H1 (cell line): ENCODE measurements around the gene KLK5. TPM values are rescaled to one million over a fixed set of nuclear protein-coding genes. Genes with fewer than 3 reads are reported as not detected.
A peak's percentile ranks its signal among the peaks of the same experiment; 100 is the strongest.

Source experiments
- CTCF ChIA-PET: fragments of 300-600 bp; sonication (Branson Sonifier 250); formaldehyde crosslinking; loops from one replicate; lab custom pipeline; 2021; ENCODE audit not compliant: partially characterized antibody; lab: Charles Lee
- POLR2A ChIA-PET: fragments of 300-600 bp; sonication (Branson Sonifier 250); formaldehyde crosslinking; loops from one replicate; lab custom pipeline; 2021; ENCODE audit warnings: inconsistent platforms; ENCODE audit not compliant: partially characterized antibody; lab: Charles Lee
- DNase-seq, 2 experiments: peaks; one replicate each; pipeline versions ENCODE4 v3.0.0 to v3.0.0-alpha.2; 2010 to 2022; ENCODE audit warnings: low spot score in 2 of 2, low read depth in 1 of 2, mixed read lengths in 1 of 2
- FAIRE-seq: peaks from 2 replicates; lab custom pipeline; 2011; peaks lifted over from hg19 to GRCh38; lab: Jason Lieb, UNC
- H2AFZ ChIP-seq: 2 replicates; pipeline ENCODE4 v1.8.1; 2012; ENCODE audit warnings: low read length, inconsistent platforms
- H2AK5ac ChIP-seq: 2 replicates; pipeline ENCODE4 v1.6.1; 2013; ENCODE audit warnings: low read depth, low read length
- H2BK120ac ChIP-seq: replicated peaks from 2 replicates; pipeline ENCODE3; 2013; ENCODE audit warnings: low read depth, low read length, inconsistent platforms
- H2BK12ac ChIP-seq: 2 replicates; pipeline ENCODE4 v1.6.1; 2013; ENCODE audit warnings: low read depth, low read length
- H2BK15ac ChIP-seq: 2 replicates; pipeline ENCODE4 v1.6.1; 2013; ENCODE audit warnings: low read length
- H2BK20ac ChIP-seq: 2 replicates; pipeline ENCODE4 v1.6.1; 2013; ENCODE audit warnings: low read length
- H2BK5ac ChIP-seq: 2 replicates; pipeline ENCODE4 v1.6.1; 2013; ENCODE audit warnings: low read depth, low read length
- H3K14ac ChIP-seq: 2 replicates; pipeline ENCODE4 v1.6.1; 2013; ENCODE audit warnings: inconsistent platforms; ENCODE audit not compliant: insufficient read length
- H3K18ac ChIP-seq: 2 replicates; pipeline ENCODE4 v1.6.1; 2013; ENCODE audit warnings: low read length; ENCODE audit errors: extremely low read depth
- H3K23ac ChIP-seq: 2 replicates; pipeline ENCODE4 v1.6.1; 2013; ENCODE audit warnings: inconsistent platforms; ENCODE audit not compliant: insufficient read length
- H3K23me2 ChIP-seq: 2 replicates; pipeline ENCODE4 v1.6.1; 2013; ENCODE audit warnings: low read depth, low read length
- H3K27ac ChIP-seq: 2 replicates; pipeline ENCODE4 v1.6.1; 2011; ENCODE audit warnings: low read depth, low read length, inconsistent platforms
- H3K27me3 ChIP-seq, 4 experiments: replicated peaks in 1 of 4; 1 replicate in 1 of 4; 2 replicates in 3 of 4; pipeline versions ENCODE4 v1.6.1 to v1.8.1; 2011 to 2013; ENCODE audit warnings: low read length in 3 of 4, mild to moderate bottlenecking in 3 of 4, inconsistent platforms in 2 of 4, mixed read lengths in 2 of 4, moderate library complexity in 1 of 4; ENCODE audit not compliant: control insufficient read depth in 3 of 4, insufficient read depth in 3 of 4; ENCODE audit errors: extremely low read depth in 1 of 4
- H3K36me3 ChIP-seq, 4 experiments: 2 replicates each; pipeline versions ENCODE4 v1.6.1 to v1.8.1; 2011 to 2013; ENCODE audit warnings: mild to moderate bottlenecking in 4 of 4, low read length in 3 of 4, moderate library complexity in 2 of 4, control low read depth in 1 of 4, inconsistent platforms in 1 of 4; ENCODE audit not compliant: insufficient read depth in 4 of 4, control insufficient read depth in 2 of 4
- H3K4ac ChIP-seq: replicated peaks from 2 replicates; pipeline ENCODE3; 2013; ENCODE audit warnings: low read length, low read depth, mixed read lengths, inconsistent platforms; ENCODE audit not compliant: insufficient read length
- H3K4me1 ChIP-seq, 4 experiments: replicated peaks in 1 of 4; 1 replicate in 1 of 4; 2 replicates in 3 of 4; pipeline versions ENCODE4 v1.6.1 to v1.8.1; 2011 to 2013; ENCODE audit warnings: low read length in 3 of 4, inconsistent platforms in 2 of 4, mixed read lengths in 1 of 4; ENCODE audit not compliant: insufficient read depth in 4 of 4, control insufficient read depth in 3 of 4
- H3K4me2 ChIP-seq, 2 experiments: 2 replicates each; pipeline versions ENCODE4 v1.6.1 to v1.8.1; 2011 to 2013; ENCODE audit warnings: low read depth in 2 of 2, low read length in 2 of 2, control low read depth in 1 of 2, inconsistent platforms in 1 of 2, mild to moderate bottlenecking in 1 of 2; ENCODE audit not compliant: insufficient read depth in 1 of 2
- H3K4me3 ChIP-seq, 4 experiments: fragments of 200-600, 300-600 bp in 1 of 4; sonication (generic), shearing (Covaris generic), sonication (Bioruptor Twin) in 1 of 4; 2 replicates each; pipeline versions ENCODE4 v1.5.1 to v1.8.1; 2011 to 2016; ENCODE audit warnings: low read length in 4 of 4, low read depth in 3 of 4, control low read depth in 2 of 4, inconsistent platforms in 2 of 4, mild to moderate bottlenecking in 2 of 4, mixed read lengths in 1 of 4, moderate library complexity in 1 of 4; ENCODE audit not compliant: insufficient read depth in 2 of 4; ENCODE audit errors: extremely low read depth in 1 of 4
- H3K56ac ChIP-seq: replicated peaks from 2 replicates; pipeline ENCODE3; 2013; ENCODE audit warnings: low read depth, mild to moderate bottlenecking, mixed read lengths, low read length, inconsistent platforms; ENCODE audit not compliant: insufficient read length
- H3K79me1 ChIP-seq: 2 replicates; pipeline ENCODE4 v1.6.1; 2013; ENCODE audit warnings: low read depth, low read length, control low read depth
- H3K79me2 ChIP-seq, 2 experiments: 2 replicates each; pipeline versions ENCODE4 v1.6.1 to v1.8.1; 2012 to 2013; ENCODE audit warnings: low read length in 2 of 2, mild to moderate bottlenecking in 2 of 2, inconsistent platforms in 1 of 2; ENCODE audit not compliant: insufficient read depth in 2 of 2, control insufficient read depth in 1 of 2
- H3K9ac ChIP-seq, 4 experiments: replicated peaks in 1 of 4; 1 replicate in 1 of 4; 2 replicates in 3 of 4; pipeline versions ENCODE4 v1.6.1 to v1.8.1; 2011 to 2013; ENCODE audit warnings: low read depth in 3 of 4, low read length in 3 of 4, control low read depth in 2 of 4, mild to moderate bottlenecking in 2 of 4, moderate library complexity in 2 of 4, inconsistent platforms in 1 of 4; ENCODE audit errors: extremely low read depth in 1 of 4
- H3K9me3 ChIP-seq, 2 experiments: 2 replicates each; pipeline versions ENCODE4 v1.6.1 to v1.8.1; 2012 to 2013; ENCODE audit warnings: mild to moderate bottlenecking in 2 of 2, moderate library complexity in 2 of 2, control low read depth in 1 of 2, inconsistent platforms in 1 of 2, low read depth in 1 of 2, low read length in 1 of 2, mixed read lengths in 1 of 2; ENCODE audit not compliant: insufficient read depth in 2 of 2
- H4K20me1 ChIP-seq, 2 experiments: replicated peaks in 1 of 2; 2 replicates each; pipeline versions ENCODE3 to v1.8.1; 2011 to 2013; ENCODE audit warnings: inconsistent platforms in 2 of 2, low read length in 2 of 2, mild to moderate bottlenecking in 1 of 2; ENCODE audit not compliant: insufficient read depth in 2 of 2, control insufficient read depth in 1 of 2
- H4K5ac ChIP-seq: 2 replicates; pipeline ENCODE4 v1.6.1; 2013; ENCODE audit warnings: low read length, low read depth, mixed read lengths, inconsistent platforms; ENCODE audit not compliant: insufficient read length
- H4K8ac ChIP-seq: 2 replicates; pipeline ENCODE4 v1.8.0; 2013; ENCODE audit warnings: mild to moderate bottlenecking, moderate library complexity, low read length, inconsistent platforms; ENCODE audit not compliant: insufficient read depth; ENCODE audit errors: extremely low read depth
- H4K91ac ChIP-seq: replicated peaks from 2 replicates; pipeline ENCODE3; 2013; ENCODE audit warnings: low read length, mixed read lengths, inconsistent platforms; ENCODE audit not compliant: insufficient read length
- ATF2 ChIP-seq: IDR thresholded peaks from 2 replicates; pipeline ENCODE4 v1.6.1; 2012; ENCODE audit warnings: low read length, inconsistent platforms
- CHD1 ChIP-seq: IDR thresholded peaks from 2 replicates; pipeline ENCODE4 v1.6.1; 2012; ENCODE audit warnings: low read depth, low read length, improper control_type of control experiment
- MAFK ChIP-seq: IDR thresholded peaks from 2 replicates; pipeline ENCODE4 v1.6.1; 2012; ENCODE audit warnings: low read depth, mild to moderate bottlenecking, improper control_type of control experiment, low read length
- NANOG ChIP-seq: IDR thresholded peaks from 2 replicates; pipeline ENCODE4 v1.6.1; 2011; ENCODE audit warnings: low read length, low read depth, mild to moderate bottlenecking, inconsistent platforms; ENCODE audit not compliant: insufficient read depth, poor library complexity, severe bottlenecking
- POU5F1 ChIP-seq: IDR thresholded peaks from 2 replicates; pipeline ENCODE4 v1.6.1; 2011; ENCODE audit warnings: low read depth, mild to moderate bottlenecking, low read length, moderate library complexity
- RAD21 ChIP-seq, 2 experiments: IDR thresholded peaks in 1 of 2; conservative IDR thresholded peaks in 1 of 2; 2 replicates each; pipeline ENCODE4 v1.6.1; 2011; ENCODE audit warnings: low read depth in 2 of 2, low read length in 2 of 2, improper control_type of control experiment in 1 of 2, inconsistent platforms in 1 of 2, mild to moderate bottlenecking in 1 of 2, moderate library complexity in 1 of 2
- RNF2 ChIP-seq: fragments of 200-900, 300-1000 bp; sonication (generic); IDR thresholded peaks from 2 replicates; pipeline ENCODE4 v1.7.1; 2016; ENCODE audit warnings: borderline replicate concordance, low read depth, mild to moderate bottlenecking, antibody characterized with exemption, low read length; ENCODE audit not compliant: poor library complexity, severe bottlenecking; ENCODE audit errors: missing control alignments
- SP4 ChIP-seq: IDR thresholded peaks from 2 replicates; pipeline ENCODE4 v1.6.1; 2012; ENCODE audit warnings: low read length, inconsistent platforms
- TAF7 ChIP-seq: optimal IDR thresholded peaks from 2 replicates; pipeline ENCODE3; 2011; ENCODE audit warnings: low read depth, mild to moderate bottlenecking, inconsistent platforms, low read length, moderate library complexity, borderline replicate concordance
- WGBS, 2 experiments: shearing (Covaris generic) in 1 of 2; methylation state at CpG; one replicate each; pipeline versions ENCODE4 v1.1.6 to v1.1.7; 2013 to 2015; ENCODE audit warnings: low lambda C conversion rate in 2 of 2, mixed read lengths in 2 of 2, inconsistent platforms in 1 of 2, low coverage in 1 of 2, missing lambda C conversion rate in 1 of 2; ENCODE audit not compliant: insufficient replicate concordance in 2 of 2, insufficient coverage in 1 of 2, insufficient read length in 1 of 2; ENCODE audit errors: extremely low coverage in 1 of 2, missing lambda C conversion rate in 1 of 2; 5-methylcytosine and 5-hydroxymethylcytosine counted together
- polyA plus RNA-seq, 7 experiments: library from polyadenylated mRNA; depleted of rRNA in 3 of 7; stranded (reverse) in 5 of 7; unstranded in 2 of 7; fragments of >200 nt in 5 of 7; fragments of 200-250 nt in 2 of 7; gene quantifications; 1 replicate in 5 of 7; 2 replicates in 1 of 7; 4 replicates in 1 of 7; pipeline versions ENCODE4 v1.2.1 to v1.2.3, GENCODE V29; 2011 to 2013; ENCODE audit warnings: missing spikeins in 2 of 7, mixed read lengths in 2 of 7
- total RNA-seq: library from RNA; stranded (reverse); fragmentation: NEBNext Ultra II Directional; extraction: Animal tissue kit (Norgen Biotek cat#: 25700); gene quantifications from 2 replicates; pipeline ENCODE4 v1.2.1, GENCODE V29; 2021
- TF ChIP-seq, protein P1 (sequence below): IDR thresholded peaks from 2 replicates; pipeline ENCODE4 v1.6.1; 2012; ENCODE audit warnings: inconsistent platforms

Gene KLK5
- total and polyA plus RNA-seq, 2 of the 8 experiments (the other 6 are each of a cell fraction or from before 2014, with no cell fraction given), result 0.76 to 2.0 TPM

GRCh38 chr19:50928831-50929230, 24.0 kb downstream of the KLK5 start:
- no peak overlapping the region for H4K5ac ChIP-seq
- 84% methylated on average over 3 of the region's 5 CpGs; no CpG with 5 or more reads in 1 of the 2 experiments for WGBS, 2 experiments
- no peak for TF ChIP-seq POU5F1
- no peak for TF ChIP-seq ATF2
- TF ChIP-seq CHD1, result no peak
- TF ChIP-seq MAFK, result no peak
- no peak for TF ChIP-seq NANOG
- TF ChIP-seq SP4, result no peak
- no peak for TF ChIP-seq RNF2
- no peak for TF ChIP-seq RAD21 (IDR thresholded peaks at IDR 0.05 in 1 of 2, conservative IDR thresholded peaks at IDR 0.05 in 1 of 2; ENCODE audit: low read depth in 2 of 2, low read length in 2 of 2)
- TF ChIP-seq TAF7, result no peak
- TF ChIP-seq, protein P1, sequence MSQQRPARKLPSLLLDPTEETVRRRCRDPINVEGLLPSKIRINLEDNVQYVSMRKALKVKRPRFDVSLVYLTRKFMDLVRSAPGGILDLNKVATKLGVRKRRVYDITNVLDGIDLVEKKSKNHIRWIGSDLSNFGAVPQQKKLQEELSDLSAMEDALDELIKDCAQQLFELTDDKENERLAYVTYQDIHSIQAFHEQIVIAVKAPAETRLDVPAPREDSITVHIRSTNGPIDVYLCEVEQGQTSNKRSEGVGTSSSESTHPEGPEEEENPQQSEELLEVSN, result no peak

More at GRCh38 chr19:50928831-50929230, 24.0 kb downstream of the KLK5 start:
- H3K23me2 ChIP-seq, result no peaks in the 10 kb centered on the region
- H3K4me2 ChIP-seq, result no peak overlapping the region
- H2BK12ac ChIP-seq, result no peak overlapping the region
- no peaks in the 10 kb centered on the region for H3K79me1 ChIP-seq
- CTCF ChIA-PET, result interaction anchor here (0.8 to 7.1 kb wide), 8 partner anchors 19 to 168 kb away, joined by 3 to 36 read pairs (median 5); no protein-coding TSS in a partner anchor
- no peaks in the 10 kb centered on the region for H4K20me1 ChIP-seq
- H2BK120ac ChIP-seq, result no peak overlapping the region
- no peak overlapping the region for H3K14ac ChIP-seq
- H3K4me1 ChIP-seq, result no peaks in the 10 kb centered on the region
- H2BK20ac ChIP-seq, result no peak overlapping the region
- no peak overlapping the region for H3K4me3 ChIP-seq
- DNase-seq (no peak), FAIRE-seq (no peak)
- H2BK15ac ChIP-seq, result no peak overlapping the region
- H3K56ac ChIP-seq, result no peak overlapping the region
- no peaks in the 10 kb centered on the region for H3K79me2 ChIP-seq
- H3K9ac ChIP-seq, result no peak overlapping the region
- H3K27me3 ChIP-seq, result 0 out of 7 replicates have a peak, but pooled peaks cover 0 to 2% (median under 1%) of the 10 kb centered on the region in 4 experiments
- no peak overlapping the region for H3K18ac ChIP-seq
- H2AK5ac ChIP-seq, result no peak overlapping the region
- no peak overlapping the region for H3K27ac ChIP-seq
- no peaks in the 10 kb centered on the region for H3K9me3 ChIP-seq
- H4K8ac ChIP-seq, result no peak overlapping the region
- no peaks in the 10 kb centered on the region for H3K36me3 ChIP-seq
- no peak overlapping the region for H3K4ac ChIP-seq
- H2BK5ac ChIP-seq, result 0 out of 2 replicates have a peak overlapping the region, but pooled peaks have one; percentile 13
- POLR2A ChIA-PET, result no interaction called here
- H4K91ac ChIP-seq, result no peak overlapping the region
- H3K23ac ChIP-seq, result no peak overlapping the region
- H2AFZ ChIP-seq, result no peak overlapping the region
